Hepatocyte (in vitro differentiated cells): ENCODE data around the gene AEBP1. TPM values are rescaled to one million over a fixed set of nuclear protein-coding genes. Genes with fewer than 3 reads are reported as not detected.

Experiments used
- DNase-seq: peaks from one replicate; pipeline ENCODE4 v3.0.0-alpha.2; 2016; ENCODE audit warnings: low spot score
- H2AFZ ChIP-seq: fragments of 200-600 bp; sonication (generic); 2 replicates; pipeline ENCODE4 v1.6.0; 2016; ENCODE audit warnings: antibody characterized with exemption, mild to moderate bottlenecking
- H3K27ac ChIP-seq: fragments of 200-600 bp; sonication (generic); 2 replicates; pipeline ENCODE4 v1.5.1; 2016; ENCODE audit warnings: mild to moderate bottlenecking
- H3K27me3 ChIP-seq: fragments of 200-600 bp; sonication (generic); 2 replicates; pipeline ENCODE4 v1.6.1; 2016
- H3K36me3 ChIP-seq: fragments of 200-600 bp; sonication (generic); replicated peaks from 2 replicates; pipeline ENCODE4 v1.5.1; 2016; ENCODE audit warnings: low read depth; ENCODE audit not compliant: insufficient read depth
- H3K4me1 ChIP-seq: fragments of 200-600 bp; sonication (generic); 2 replicates; pipeline ENCODE4 v1.5.1; 2016; ENCODE audit warnings: mild to moderate bottlenecking, moderate library complexity; ENCODE audit not compliant: insufficient read depth
- H3K4me2 ChIP-seq: fragments of 200-600 bp; sonication (generic); 2 replicates; pipeline ENCODE4 v1.6.0; 2016
- H3K4me3 ChIP-seq: fragments of 200-600 bp; sonication (generic); 2 replicates; pipeline ENCODE4 v1.5.1; 2016; ENCODE audit warnings: mild to moderate bottlenecking
- H3K79me2 ChIP-seq: fragments of 200-600 bp; sonication (generic); 2 replicates; pipeline ENCODE4 v1.6.0; 2017; ENCODE audit warnings: mild to moderate bottlenecking
- H3K9me2 ChIP-seq: fragments of 200-600 bp; sonication (generic); replicated peaks from 2 replicates; pipeline ENCODE4 v1.6.0; 2017; ENCODE audit warnings: mild to moderate bottlenecking; ENCODE audit not compliant: insufficient read depth
- H3K9me3 ChIP-seq: fragments of 200-600 bp; sonication (generic); 2 replicates; pipeline ENCODE4 v1.5.1; 2016; ENCODE audit warnings: low read depth, mild to moderate bottlenecking
- H4K20me1 ChIP-seq: fragments of 200-600 bp; sonication (generic); 2 replicates; pipeline ENCODE4 v1.6.0; 2016; ENCODE audit warnings: mild to moderate bottlenecking; ENCODE audit not compliant: insufficient read depth, poor library complexity, severe bottlenecking
- EZH2 ChIP-seq: fragments of 200-600 bp; sonication (generic); IDR thresholded peaks from 2 replicates; pipeline ENCODE4 v1.6.1; 2016; ENCODE audit warnings: antibody characterized with exemption, mild to moderate bottlenecking, borderline replicate concordance
- EZH2phosphoT487 ChIP-seq: fragments of 200-600 bp; sonication (generic); IDR thresholded peaks from one replicate; pipeline ENCODE4 v1.6.1; 2018; ENCODE audit warnings: antibody characterized with exemption, mild to moderate bottlenecking, low read depth, moderate library complexity; ENCODE audit not compliant: unreplicated experiment, severe bottlenecking
- WGBS: methylation state at CpG from one replicate; pipeline ENCODE4 v1.1.6; 2016; ENCODE audit warnings: low lambda C conversion rate; ENCODE audit errors: missing lambda C conversion rate; 5-methylcytosine and 5-hydroxymethylcytosine counted together
- polyA plus RNA-seq: library from polyadenylated mRNA; unstranded; fragments of >200 nt; fragmentation: Nextera tagmentation; extraction: Ambion mirVana; gene quantifications from 2 replicates; pipeline ENCODE4 v1.2.1, GENCODE V29; 2016
- total RNA-seq: library from RNA; depleted of rRNA; stranded (reverse); fragments of >200 nt; gene quantifications from 2 replicates; pipeline ENCODE4 v1.2.3, GENCODE V29; 2014
- TF ChIP-seq, protein P1 (sequence below): fragments of 200-600 bp; sonication (generic); IDR thresholded peaks from 2 replicates; pipeline ENCODE4 v1.5.1; 2016; ENCODE audit warnings: antibody characterized with exemption, mild to moderate bottlenecking; ENCODE audit not compliant: poor library complexity

Gene AEBP1
- total and polyA plus RNA-seq, 2 experiments from 2014 or later: 26.7 to 108 TPM

DNA sequence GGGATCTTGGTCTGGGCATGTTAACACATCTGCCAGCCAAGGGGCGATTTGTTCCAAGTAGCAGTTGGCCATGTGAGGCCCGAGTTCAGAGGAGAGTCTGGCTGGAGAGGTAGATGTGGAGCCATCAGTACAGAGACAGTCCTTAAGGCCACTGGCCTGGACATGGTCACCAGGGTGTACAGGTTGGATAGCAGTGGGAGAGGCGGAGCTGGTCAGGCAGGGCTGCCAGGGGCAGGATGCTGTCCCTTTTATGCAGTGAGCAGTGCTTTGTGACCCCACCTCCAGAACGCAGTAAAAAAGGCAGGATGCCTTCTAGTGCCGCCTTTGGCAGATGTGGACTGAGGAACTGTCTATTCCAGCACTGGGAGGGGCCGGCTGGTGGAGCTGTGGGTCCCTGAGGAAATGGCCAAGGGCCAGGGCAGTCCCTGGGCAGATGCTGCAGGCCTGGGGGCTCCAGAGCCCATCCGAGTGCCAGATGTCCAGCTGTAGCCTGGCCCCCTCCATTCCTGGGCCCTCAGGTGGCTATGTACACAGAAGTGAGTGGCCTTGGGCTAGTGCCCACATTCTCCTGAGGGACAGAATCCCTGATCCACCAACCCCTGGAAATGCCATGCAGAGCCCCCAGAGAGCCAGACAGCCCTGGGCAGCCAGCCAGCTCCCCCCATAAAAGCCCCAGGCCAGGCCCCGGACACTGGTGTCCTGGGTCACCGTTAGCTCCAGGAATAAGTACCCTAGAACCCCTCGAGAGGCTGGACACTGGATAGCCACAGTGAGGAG is 54.1 kb downstream of the AEBP1 start:
- Histone ChIP-seq H3K9me2 (no peaks in the 10 kb centered on the region), H3K36me3 (no peaks in the 10 kb centered on the region), H4K20me1 (no peaks in the 10 kb centered on the region), H3K4me1 (no peaks in the 10 kb centered on the region), H3K9me3 (no peaks in the 10 kb centered on the region), H3K79me2 (no peaks in the 10 kb centered on the region), H3K27ac (no peak overlapping the region), H3K27me3 (no peaks in the 10 kb centered on the region), H3K4me2 (no peak overlapping the region), H2AFZ (no peak overlapping the region), H3K4me3 (no peak overlapping the region)
- DNase-seq: no peak
- TF ChIP-seq, protein P1, sequence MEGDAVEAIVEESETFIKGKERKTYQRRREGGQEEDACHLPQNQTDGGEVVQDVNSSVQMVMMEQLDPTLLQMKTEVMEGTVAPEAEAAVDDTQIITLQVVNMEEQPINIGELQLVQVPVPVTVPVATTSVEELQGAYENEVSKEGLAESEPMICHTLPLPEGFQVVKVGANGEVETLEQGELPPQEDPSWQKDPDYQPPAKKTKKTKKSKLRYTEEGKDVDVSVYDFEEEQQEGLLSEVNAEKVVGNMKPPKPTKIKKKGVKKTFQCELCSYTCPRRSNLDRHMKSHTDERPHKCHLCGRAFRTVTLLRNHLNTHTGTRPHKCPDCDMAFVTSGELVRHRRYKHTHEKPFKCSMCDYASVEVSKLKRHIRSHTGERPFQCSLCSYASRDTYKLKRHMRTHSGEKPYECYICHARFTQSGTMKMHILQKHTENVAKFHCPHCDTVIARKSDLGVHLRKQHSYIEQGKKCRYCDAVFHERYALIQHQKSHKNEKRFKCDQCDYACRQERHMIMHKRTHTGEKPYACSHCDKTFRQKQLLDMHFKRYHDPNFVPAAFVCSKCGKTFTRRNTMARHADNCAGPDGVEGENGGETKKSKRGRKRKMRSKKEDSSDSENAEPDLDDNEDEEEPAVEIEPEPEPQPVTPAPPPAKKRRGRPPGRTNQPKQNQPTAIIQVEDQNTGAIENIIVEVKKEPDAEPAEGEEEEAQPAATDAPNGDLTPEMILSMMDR: no peak
- no peak for TF ChIP-seq EZH2
- TF ChIP-seq EZH2phosphoT487: no peak
- 87% methylated on average over 10 of the region's 10 CpGs for WGBS

DNA sequence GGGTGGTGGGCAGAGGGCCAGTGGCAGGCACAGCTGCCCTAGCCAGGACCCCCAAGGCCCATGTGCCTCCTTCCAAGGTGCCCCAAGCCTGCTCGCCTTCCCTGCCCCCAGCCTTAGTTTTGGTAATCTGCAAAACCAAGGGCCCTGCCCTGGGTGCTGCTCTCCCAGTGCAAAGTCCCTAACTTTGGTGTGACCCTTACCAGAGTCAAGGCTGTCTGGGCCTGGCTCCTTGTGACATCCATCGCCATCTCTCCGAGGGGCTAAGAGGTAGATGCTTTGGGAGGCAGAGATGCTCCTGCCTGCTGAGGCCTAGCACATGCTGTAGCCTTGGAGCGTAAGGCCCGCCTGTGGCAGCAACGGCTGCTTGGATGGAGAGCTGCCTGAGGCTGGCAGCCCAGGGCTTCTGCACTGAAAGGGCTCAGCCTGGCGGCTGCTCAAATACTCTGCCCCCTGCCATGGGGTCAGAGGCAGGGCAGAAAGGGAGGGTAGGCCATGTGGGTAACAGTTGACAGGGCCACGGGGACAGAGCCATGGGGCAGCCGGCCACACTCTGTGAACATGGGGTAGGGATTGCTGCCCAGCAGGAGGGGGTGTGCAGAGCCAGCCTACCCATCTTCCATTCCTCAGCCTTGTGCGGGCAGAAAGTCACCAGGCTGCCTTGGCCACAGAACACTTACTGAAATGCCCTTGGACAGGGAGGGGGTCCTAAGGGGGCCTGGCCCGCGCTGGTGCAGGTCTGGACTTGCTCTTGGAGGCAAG is 54.9 kb downstream of the AEBP1 start:
- H3K9me3 ChIP-seq: no peaks in the 10 kb centered on the region
- DNase-seq: no peak
- H3K9me2 ChIP-seq: no peaks in the 10 kb centered on the region
- H2AFZ ChIP-seq: no peak overlapping the region
- H3K4me2 ChIP-seq: no peak overlapping the region
- TF ChIP-seq EZH2 (no peak), EZH2phosphoT487 (no peak)
- TF ChIP-seq, protein P1: no peak
- H3K36me3 ChIP-seq: no peaks in the 10 kb centered on the region
- H3K4me1 ChIP-seq: no peaks in the 10 kb centered on the region
- H3K27me3 ChIP-seq: no peaks in the 10 kb centered on the region
- no peaks in the 10 kb centered on the region for H4K20me1 ChIP-seq
- 93% methylated on average over 12 of the region's 12 CpGs for WGBS
- no peak overlapping the region for H3K27ac ChIP-seq
- H3K4me3 ChIP-seq: no peak overlapping the region
- H3K79me2 ChIP-seq: no peaks in the 10 kb centered on the region

DNA sequence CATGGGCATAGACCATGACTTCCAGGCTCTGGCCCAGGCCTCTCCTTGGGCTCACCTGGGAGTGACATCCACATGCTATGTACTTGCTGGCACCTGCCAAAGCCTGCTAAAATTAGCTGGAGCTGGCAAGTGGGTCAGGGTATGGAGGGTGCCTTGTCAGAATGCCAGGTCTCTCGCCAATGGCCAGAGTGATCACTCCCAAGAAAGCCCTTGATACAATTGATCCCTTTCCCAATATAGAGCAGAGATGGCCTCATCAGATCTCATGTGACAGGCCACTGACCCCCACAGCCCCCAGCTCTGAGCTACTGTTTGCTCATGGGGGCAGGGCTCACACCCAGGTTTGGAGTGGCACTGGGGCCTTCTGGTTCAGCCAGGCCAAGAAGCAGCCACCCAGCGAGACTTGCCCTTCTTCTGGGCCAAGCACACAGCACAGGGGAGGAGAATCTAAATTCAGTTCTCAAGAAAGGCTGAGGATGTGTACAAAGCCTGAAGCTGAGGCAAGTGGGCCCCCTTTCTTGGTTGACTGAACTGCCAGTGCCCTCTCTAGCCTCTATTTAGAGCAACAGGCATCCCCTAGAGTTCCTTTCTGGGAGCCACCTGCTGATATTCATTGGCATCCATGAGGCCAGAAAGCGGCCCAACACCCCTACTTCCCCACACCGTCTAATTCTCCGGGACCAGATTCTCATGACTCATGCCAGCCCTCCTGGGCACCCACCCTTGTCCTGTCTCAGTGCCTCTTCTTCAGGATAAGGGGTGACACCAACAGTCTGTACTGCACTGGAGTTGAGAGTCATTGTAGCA is 55.9 kb downstream of the AEBP1 start:
- no peaks in the 10 kb centered on the region for H3K79me2 ChIP-seq
- DNase-seq: no peak
- no peak for TF ChIP-seq EZH2
- TF ChIP-seq EZH2phosphoT487: no peak
- TF ChIP-seq, protein P1: no peak
- no peak overlapping the region for H3K4me3 ChIP-seq
- no peaks in the 10 kb centered on the region for H4K20me1 ChIP-seq
- no peaks in the 10 kb centered on the region for H3K4me1 ChIP-seq
- no peak overlapping the region for H2AFZ ChIP-seq
- H3K9me2 ChIP-seq: no peaks in the 10 kb centered on the region
- H3K27me3 ChIP-seq: no peaks in the 10 kb centered on the region
- H3K27ac ChIP-seq: no peak overlapping the region
- no peak overlapping the region for H3K4me2 ChIP-seq
- H3K9me3 ChIP-seq: no peaks in the 10 kb centered on the region
- no peaks in the 10 kb centered on the region for H3K36me3 ChIP-seq
- WGBS: 91% methylated on average over 4 of the region's 5 CpGs
